Small intestine (tissue), 7 donors: ENCODE measurements around the gene KIF1B. TPM values are rescaled to one million over a fixed set of nuclear protein-coding genes. Genes with fewer than 3 reads are reported as not detected.
A peak's percentile ranks its signal among the peaks of the same experiment; 100 is the strongest.

Experiments
- DNase-seq, 2 donors: peaks; one replicate each; pipeline versions ENCODE4 v3.0.0 to v3.0.0-alpha.2; 2013
- FAIRE-seq: peaks from 2 replicates; lab custom pipeline; 2012; peaks lifted over from hg19 to GRCh38; lab: Jason Lieb, UNC
- H3K27ac ChIP-seq, 3 donors: one replicate each; pipeline ENCODE4 v1.5.1; 2013; ENCODE audit warnings: low read length in 2 of 3, mild to moderate bottlenecking in 2 of 3, control low read depth in 1 of 3, inconsistent platforms in 1 of 3, low read depth in 1 of 3, moderate library complexity in 1 of 3
- H3K27me3 ChIP-seq, 3 donors: one replicate each; pipeline ENCODE4 v1.6.1; 2013; ENCODE audit warnings: low read length in 3 of 3, inconsistent platforms in 1 of 3; ENCODE audit not compliant: control insufficient read depth in 3 of 3, insufficient read depth in 3 of 3
- H3K36me3 ChIP-seq, 3 donors: one replicate each; pipeline ENCODE4 v1.6.1; 2013; ENCODE audit warnings: low read length in 3 of 3, inconsistent platforms in 1 of 3, low read depth in 1 of 3, mild to moderate bottlenecking in 1 of 3, moderate library complexity in 1 of 3; ENCODE audit not compliant: control insufficient read depth in 3 of 3, insufficient read depth in 2 of 3
- H3K4me1 ChIP-seq, 3 donors: one replicate each; pipeline ENCODE4 v1.6.1; 2013; ENCODE audit warnings: low read length in 2 of 3, inconsistent platforms in 1 of 3, low read depth in 1 of 3, mild to moderate bottlenecking in 1 of 3, moderate library complexity in 1 of 3; ENCODE audit not compliant: control insufficient read depth in 3 of 3, insufficient read depth in 2 of 3
- H3K4me3 ChIP-seq, 3 donors: one replicate each; pipeline ENCODE4 v1.5.1; 2013; ENCODE audit warnings: low read length in 3 of 3, control low read depth in 1 of 3, inconsistent platforms in 1 of 3, low read depth in 1 of 3, mild to moderate bottlenecking in 1 of 3, moderate library complexity in 1 of 3
- H3K9me3 ChIP-seq, 2 donors: one replicate each; pipeline ENCODE4 v1.6.1; 2013; ENCODE audit warnings: low read depth in 1 of 2, low read length in 1 of 2; ENCODE audit not compliant: control insufficient read depth in 2 of 2, insufficient read depth in 1 of 2
- WGBS, 3 donors: extraction: QIAGEN DNeasy Blood & Tissue Kit; methylation state at CpG; one replicate each; pipeline ENCODE4 v1.1.7; 2013; 5-methylcytosine and 5-hydroxymethylcytosine counted together
- polyA plus RNA-seq, 4 donors: library from polyadenylated mRNA; stranded (reverse) in 3 of 4; unstranded in 1 of 4; fragments of 200-250 nt in 3 of 4; fragments of 120-200 nt in 1 of 4; gene quantifications; one replicate each; pipeline versions ENCODE4 v1.2.1 to v1.2.3, GENCODE V29; 2013
- donor health status: healthy with polysubstance abuse.
- donor health status: control.
- donor health status: control.
- donor health status: Bipolar disorder and iron deficiency.
- donor health status: healthy.

The KIF1B gene
- polyA plus RNA-seq, 4 donors: 6.8 to 15.5 (median 12.6) TPM

- peak overlapping the region in 2 of 3 donors; percentile 57 to 80 for H3K27ac ChIP-seq
- peaks cover 0 to 17% (median 2%) of the 10 kb centered on the region in 3 donors for H3K36me3 ChIP-seq
- no peaks in the 10 kb centered on the region for H3K27me3 ChIP-seq
- no peak for FAIRE-seq
- no peaks in the 10 kb centered on the region for H3K9me3 ChIP-seq
- no peak for DNase-seq
- peaks cover 3 to 25% (median 8%) of the 10 kb centered on the region in 3 donors for H3K4me1 ChIP-seq
- H3K4me3 ChIP-seq: no peak overlapping the region
- WGBS, 3 donors: 73 to 86% (median 74%) methylated on average over 12 of the region's 12 CpGs
Measured at GRCh38 chr1:10386761-10387676, 176.6 kb downstream of the KIF1B start.

GRCh38 chr1:10387677-10388386 lies 177.5 kb downstream of the KIF1B start:
- Histone ChIP-seq H3K36me3 (peaks cover 0 to 9% (median 2%) of the 10 kb centered on the region in 3 donors), H3K27ac (peak overlapping the region; percentile 34 to 80 (median 57)), H3K4me1 (peaks cover 3 to 25% (median 8%) of the 10 kb centered on the region in 3 donors), H3K27me3 (no peaks in the 10 kb centered on the region), H3K9me3 (no peaks in the 10 kb centered on the region), H3K4me3 (no peak overlapping the region)
- FAIRE-seq (no peak), DNase-seq (peak; percentile 16 to 35)
- 51 to 70% (median 66%) methylated on average over 3 of the region's 3 CpGs for WGBS, 3 donors

GRCh38 chr1:10388387-10388715 lies 178.0 kb downstream of the KIF1B start:
- peaks cover 3 to 25% (median 8%) of the 10 kb centered on the region in 3 donors for H3K4me1 ChIP-seq
- FAIRE-seq (no peak), DNase-seq (peak; percentile 69 to 88)
- 11 to 46% (median 39%) methylated on average over 3 of the region's 3 CpGs for WGBS, 3 donors
- H3K4me3 ChIP-seq: no peak overlapping the region
- H3K27me3 ChIP-seq: no peaks in the 10 kb centered on the region
- peaks cover 0 to 9% (median 2%) of the 10 kb centered on the region in 3 donors for H3K36me3 ChIP-seq
- peak overlapping the region; percentile 42 to 74 (median 56) for H3K27ac ChIP-seq
- no peaks in the 10 kb centered on the region for H3K9me3 ChIP-seq

- H3K9me3 ChIP-seq: peaks cover 0 to 5% of the 10 kb centered on the region in 2 donors
- H3K36me3 ChIP-seq: peaks cover 0 to 6% (median 0%) of the 10 kb centered on the region in 3 donors
- WGBS, 3 donors: 85 to 89% (median 88%) methylated on average over 6 of the region's 6 CpGs
- H3K4me1 ChIP-seq: peaks cover 3 to 25% (median 8%) of the 10 kb centered on the region in 3 donors
- no peak overlapping the region for H3K27ac ChIP-seq
- H3K27me3 ChIP-seq: no peaks in the 10 kb centered on the region
- no peak overlapping the region for H3K4me3 ChIP-seq
- FAIRE-seq (no peak), DNase-seq (no peak)
Measured at GRCh38 chr1:10389271-10389973, 179.1 kb downstream of the KIF1B start.

- 87 to 89% (median 88%) methylated on average over 3 of the region's 3 CpGs for WGBS, 3 donors
- DNase-seq (no peak), FAIRE-seq (no peak)
- Histone ChIP-seq H3K36me3 (peaks cover 0 to 7% (median 0%) of the 10 kb centered on the region in 3 donors), H3K27ac (no peak overlapping the region), H3K9me3 (peaks cover 0 to 5% of the 10 kb centered on the region in 2 donors), H3K27me3 (no peaks in the 10 kb centered on the region), H3K4me3 (no peak overlapping the region), H3K4me1 (peaks cover 0 to 7% (median 6%) of the 10 kb centered on the region in 3 donors)
Measured at GRCh38 chr1:10396870-10397269, 186.5 kb downstream of the KIF1B start.

- Histone ChIP-seq H3K9me3 (peaks cover 0 to 5% of the 10 kb centered on the region in 2 donors), H3K4me3 (peak overlapping the region; percentile 43 to 81 (median 66)), H3K4me1 (peaks cover 0 to 7% (median 6%) of the 10 kb centered on the region in 3 donors), H3K27me3 (no peaks in the 10 kb centered on the region), H3K27ac (peak overlapping the region in 2 of 3 donors; percentile 24 to 68), H3K36me3 (peaks cover 0 to 18% (median 2%) of the 10 kb centered on the region in 3 donors)
- no peak for FAIRE-seq
- no peak for DNase-seq
- WGBS, 3 donors: 0 to 1% (median 1%) methylated on average over 29 to 34 of the region's 34 CpGs
Measured at GRCh38 chr1:10398278-10398733, 187.9 kb downstream of the KIF1B start.

GRCh38 chr1:10398734-10399443 lies 188.5 kb downstream of the KIF1B start, which contains the start of gene PGD:
Gene PGD, plus strand, starts transcription at chr1:10399064. Its CDS starts 54 bp downstream, at chr1:10399118.
- Histone ChIP-seq H3K27ac (peak within 1 kb of the TSS; percentile 86 to 98 (median 93)), H3K4me1 (peaks cover 0 to 7% (median 6%) of the 10 kb centered on the region in 3 donors), H3K36me3 (peaks cover 0 to 19% (median 3%) of the 10 kb centered on the region in 3 donors), H3K9me3 (peaks cover 0 to 3% of the 10 kb centered on the region in 2 donors), H3K4me3 (peak within 1 kb of the TSS; percentile 63 to 81 (median 66)), H3K27me3 (no peaks in the 10 kb centered on the region)
- DNase-seq (peak; percentile 98 to 99), FAIRE-seq (no peak)
- WGBS, 3 donors: 0% methylated on average over 56 to 76 of the region's 76 CpGs
